K562 (cell line): ENCODE results near the gene LTN1. TPM values are rescaled to one million over a fixed set of nuclear protein-coding genes. Genes with fewer than 3 reads are reported as not detected.
A peak's percentile ranks its signal among the peaks of the same experiment; 100 is the strongest.

ENCODE experiments used
- ATAC-seq: fragments of 200-7000 bp; cut with Tn5 transposase; 3 replicates; pipeline ENCODE4 v1.9.1; 2020; ENCODE audit warnings: moderate library complexity
- BruUV-seq: library from RNA; stranded (reverse); fragments of 400-500 nt; replicated peaks from 2 replicates; lab custom pipeline; 2021; lab: Mats Ljungman, UMichigan
- CTCF ChIA-PET: fragments of 300-600 bp; formaldehyde crosslinking; extraction: SDS; loops from one replicate; lab custom pipeline; 2021; ENCODE audit warnings: low intra/inter-chr PET ratio; lab: Yijun Ruan, JAX
- POLR2A ChIA-PET: fragments of 300-600, 350-650 bp; sonication (Branson Sonifier 250); formaldehyde crosslinking; extraction: SDS; loops from one replicate; lab custom pipeline; 2021; ENCODE audit warnings: antibody characterized with exemption, inconsistent platforms; lab: Yijun Ruan, JAX
- DNase-seq, 4 experiments: peaks; one replicate each; pipeline versions ENCODE4 v3.0.0 to v3.0.0-alpha.2; 2011 to 2018; ENCODE audit warnings: low spot score in 3 of 4, mixed read lengths in 3 of 4; ENCODE audit errors: extremely low read depth in 1 of 4
- FAIRE-seq: peaks from 2 replicates; lab custom pipeline; 2011; peaks lifted over from hg19 to GRCh38; lab: Jason Lieb, UNC
- H2AFZ ChIP-seq: 2 replicates; pipeline ENCODE4 v1.6.0; 2011; ENCODE audit warnings: low read depth, low read length, control low read depth, inconsistent platforms
- H3K27ac ChIP-seq: fragments of 200-600 bp; 3 replicates; pipeline ENCODE4 v1.8.0; 2011; ENCODE audit warnings: low read depth, mild to moderate bottlenecking, control low read depth, inconsistent platforms, low read length, moderate library complexity, mixed read lengths; ENCODE audit errors: extremely low read depth
- H3K27me3 ChIP-seq, 2 experiments: fragments of 300-600 bp in 1 of 2; 2 replicates in 1 of 2; 3 replicates in 1 of 2; pipeline versions ENCODE4 v1.6.0 to v1.8.0; 2011; ENCODE audit warnings: inconsistent platforms in 2 of 2, low read length in 2 of 2, mild to moderate bottlenecking in 1 of 2, mixed read lengths in 1 of 2, moderate library complexity in 1 of 2; ENCODE audit not compliant: control insufficient read depth in 2 of 2, insufficient read depth in 2 of 2
- H3K36me3 ChIP-seq: fragments of 300-600 bp; 3 replicates; pipeline ENCODE4 v1.8.0; 2011; ENCODE audit warnings: mild to moderate bottlenecking, low read length, inconsistent platforms; ENCODE audit not compliant: control insufficient read depth, insufficient read depth
- H3K4me1 ChIP-seq, 2 experiments: fragments of 200-600 bp in 1 of 2; replicated peaks in 1 of 2; 2 replicates in 1 of 2; 3 replicates in 1 of 2; pipeline versions ENCODE4 v1.5.1 to v1.8.0; 2011; ENCODE audit warnings: inconsistent platforms in 2 of 2, low read length in 2 of 2, mild to moderate bottlenecking in 1 of 2, mixed read lengths in 1 of 2, moderate library complexity in 1 of 2; ENCODE audit not compliant: control insufficient read depth in 2 of 2, insufficient read depth in 2 of 2
- H3K4me2 ChIP-seq: 2 replicates; pipeline ENCODE4 v1.6.1; 2011; ENCODE audit warnings: low read length, control low read depth, inconsistent platforms, mixed read lengths; ENCODE audit not compliant: insufficient read depth
- H3K4me3 ChIP-seq: fragments of 200-600 bp; sonication (generic), shearing (Covaris generic); 2 replicates; pipeline ENCODE4 v1.5.1; 2016; ENCODE audit warnings: control low read depth, inconsistent platforms
- H3K79me2 ChIP-seq: fragments of 200-600 bp; 3 replicates; pipeline ENCODE4 v1.8.0; 2011; ENCODE audit warnings: low read length, inconsistent platforms; ENCODE audit not compliant: control insufficient read depth, insufficient read depth
- H3K9ac ChIP-seq, 2 experiments: 2 replicates each; pipeline versions ENCODE4 v1.6.0 to v1.6.1; 2011; ENCODE audit warnings: low read depth in 2 of 2, low read length in 2 of 2, control low read depth in 1 of 2, inconsistent platforms in 1 of 2, mild to moderate bottlenecking in 1 of 2, mixed read lengths in 1 of 2; ENCODE audit not compliant: insufficient read depth in 1 of 2
- H3K9me1 ChIP-seq: one replicate; pipeline ENCODE4 v1.6.0; 2011; ENCODE audit warnings: inconsistent platforms, mild to moderate bottlenecking, low read length, moderate library complexity; ENCODE audit not compliant: control insufficient read depth, insufficient read depth
- H3K9me3 ChIP-seq: replicated peaks from 2 replicates; pipeline ENCODE4 v1.5.1; 2011; ENCODE audit warnings: low read depth, low read length, inconsistent platforms; ENCODE audit not compliant: control insufficient read depth, insufficient read depth
- H4K20me1 ChIP-seq: replicated peaks from 2 replicates; pipeline ENCODE4 v1.6.1; 2011; ENCODE audit warnings: low read length, inconsistent platforms, mixed read lengths; ENCODE audit not compliant: control insufficient read depth, insufficient read depth
- NR2C1 ChIP-seq, 2 experiments: fragments of 450-650 bp; IDR thresholded peaks; 2 replicates each; pipeline ENCODE4 v1.6.1; 2017; ENCODE audit warnings: mild to moderate bottlenecking in 2 of 2, antibody characterized with exemption in 1 of 2, inconsistent platforms in 1 of 2, missing compliant biosample characterization in 1 of 2, missing genetic modification characterization in 1 of 2
- RAD21 ChIP-seq, 2 experiments: fragments of 250-450 bp in 1 of 2; fragments of 450-650 bp in 1 of 2; sonication (Bioruptor Pico) in 1 of 2; formaldehyde crosslinking in 1 of 2; IDR thresholded peaks in 1 of 2; conservative IDR thresholded peaks in 1 of 2; 2 replicates each; pipeline versions ENCODE4 v1.4.0 to v1.8.0; 2020 to 2022; ENCODE audit warnings: mild to moderate bottlenecking in 2 of 2, moderate library complexity in 1 of 2
- WGBS: fragments of 100-300 bp; shearing (Covaris generic); methylation state at CpG from one replicate; pipeline ENCODE4 v1.1.6; 2016; ENCODE audit warnings: low coverage, mixed read lengths; ENCODE audit not compliant: insufficient coverage; ENCODE audit errors: missing lambda C conversion rate; 5-methylcytosine and 5-hydroxymethylcytosine counted together
- in situ Hi-C: fragments of 300-500 bp; cut with MboI; formaldehyde crosslinking; loops from 4 replicates; pipeline ENCODE4 v1.15.0; 2018; ENCODE audit warnings: inconsistent platforms, mixed read lengths
- intact Hi-C: fragments of 100-400 bp; cut with micrococcal nuclease; formaldehyde crosslinking; loops from 2 replicates; pipeline ENCODE4 v1.14.2; 2022
- polyA plus RNA-seq, 8 experiments: library from polyadenylated mRNA; depleted of rRNA in 4 of 8; stranded (reverse) in 5 of 8; unstranded in 3 of 8; fragments of >200 nt; fragmentation: Nextera tagmentation in 2 of 8; fragmentation: Illumina TruSeq in 1 of 8; extraction: Ambion mirVana in 2 of 8; extraction: Trizol in 1 of 8; gene quantifications; 2 replicates each; pipeline versions ENCODE4 v1.2.1 to v1.2.3, GENCODE V29; 2011 to 2014; ENCODE audit warnings: inconsistent platforms in 1 of 8, missing spikeins in 1 of 8
- total RNA-seq, 7 experiments: library from RNA; depleted of rRNA in 6 of 7; stranded (reverse); fragments of >200 nt in 6 of 7; fragmentation: Illumina TruSeq in 2 of 7; extraction: Trizol in 2 of 7; gene quantifications; 2 replicates each; pipeline versions ENCODE4 v1.2.1 to v1.2.3, GENCODE V29; 2011 to 2021; ENCODE audit warnings: low replicate concordance in 1 of 7
- TF ChIP-seq, protein P1 (sequence below), 2 experiments: fragments of 450-650 bp in 1 of 2; sonication (generic) in 1 of 2; formaldehyde crosslinking in 1 of 2; IDR thresholded peaks in 1 of 2; conservative IDR thresholded peaks in 1 of 2; 2 replicates each; pipeline versions ENCODE4 v1.6.1 to v1.8.1; 2016 to 2023; ENCODE audit warnings: mild to moderate bottlenecking in 2 of 2, moderate library complexity in 2 of 2, inconsistent platforms in 1 of 2, missing genetic modification reagents in 1 of 2
- TF ChIP-seq, protein P2 (sequence below): fragments of 150-350 bp; conservative IDR thresholded peaks from 2 replicates; pipeline ENCODE4 v1.6.1; 2014; ENCODE audit warnings: low read length
- TF ChIP-seq, protein P3 (sequence below): sonication (generic); formaldehyde crosslinking; IDR thresholded peaks from 2 replicates; pipeline ENCODE4 v1.8.1; 2022; ENCODE audit warnings: missing genetic modification reagents
- TF ChIP-seq, protein P4 (sequence below): fragments of 250-450 bp; sonication (Bioruptor Pico); IDR thresholded peaks from 2 replicates; pipeline ENCODE4 v1.5.0; 2020; ENCODE audit warnings: mild to moderate bottlenecking, borderline replicate concordance
- TF ChIP-seq, protein P5 (sequence below), 2 experiments: fragments of 450-650 bp; IDR thresholded peaks; 2 replicates each; pipeline ENCODE4 v1.6.1; 2018; ENCODE audit warnings: mild to moderate bottlenecking in 2 of 2, low read depth in 1 of 2; ENCODE audit not compliant: partially characterized antibody in 2 of 2

Gene LTN1
- total and polyA plus RNA-seq, 9 of the 15 experiments (the other 6 are each of a cell fraction or from before 2014, with no cell fraction given): 15.7 to 49.6 (median 28.7) TPM

DNA sequence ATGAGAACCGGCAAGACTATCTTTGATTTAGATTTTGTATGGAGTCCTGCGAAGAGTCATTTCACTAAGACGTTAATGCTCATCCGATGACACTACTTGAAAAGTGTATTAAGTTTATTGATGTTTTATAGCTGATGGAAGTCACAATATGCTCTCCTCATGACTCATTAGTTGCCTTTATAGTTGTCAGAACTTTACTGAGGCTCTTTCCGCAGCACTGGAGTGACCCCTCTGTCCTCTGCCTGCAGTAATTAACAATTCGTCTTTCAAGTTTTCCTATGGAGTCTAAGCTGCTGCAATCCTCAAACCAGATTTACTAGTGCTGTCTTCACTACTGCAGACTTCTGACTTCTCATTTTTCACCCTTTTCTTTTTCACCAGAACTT lies 32.6 kb upstream of the LTN1 start:
- Histone ChIP-seq H3K9me3 (no peaks in the 10 kb centered on the region), H3K9ac (peak overlapping the region; percentile 94 to 98), H3K4me3 (peak overlapping the region; percentile 65), H3K4me2 (peak overlapping the region; percentile 90), H3K4me1 (peaks cover 3 to 13% of the 10 kb centered on the region in 2 experiments; a peak in 1 of 5 replicates), H3K27ac (peak overlapping the region; percentile 97), H3K27me3 (no peaks in the 10 kb centered on the region), H3K9me1 (no peaks in the 10 kb centered on the region), H4K20me1 (no peaks in the 10 kb centered on the region), H2AFZ (peak overlapping the region; percentile 97), H3K36me3 (peaks cover 25% of the 10 kb centered on the region), H3K79me2 (peaks cover 47% of the 10 kb centered on the region)
- ChIA-PET CTCF (no interaction called here), POLR2A (interaction anchor here (0.7 to 7.6 kb wide), 16 partner anchors 9 to 275 kb away, joined by 3 to 56 read pairs (median 7); partner anchors contain the start of genes CCT8 and LTN1)
- peak in 2 of 4 experiments; percentile 19 to 52 for DNase-seq
- FAIRE-seq: no peak
- in situ Hi-C loops (no loop called here), intact Hi-C loops (no loop called here)
- WGBS: 0% methylated on average over 6 of the region's 6 CpGs
- BruUV-seq: TSS peak; percentile 41
- peak; percentile 52 for ATAC-seq
- TF ChIP-seq, protein P1, sequence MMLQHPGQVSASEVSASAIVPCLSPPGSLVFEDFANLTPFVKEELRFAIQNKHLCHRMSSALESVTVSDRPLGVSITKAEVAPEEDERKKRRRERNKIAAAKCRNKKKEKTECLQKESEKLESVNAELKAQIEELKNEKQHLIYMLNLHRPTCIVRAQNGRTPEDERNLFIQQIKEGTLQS (IDR thresholded peaks at IDR 0.05): 0 out of 2 replicates have a peak, but pooled peaks have one; percentile 45
- TF ChIP-seq, protein P1 (CRISPR knock-in tag; conservative IDR thresholded peaks at IDR 0.05): no peak
- TF ChIP-seq, protein P2, sequence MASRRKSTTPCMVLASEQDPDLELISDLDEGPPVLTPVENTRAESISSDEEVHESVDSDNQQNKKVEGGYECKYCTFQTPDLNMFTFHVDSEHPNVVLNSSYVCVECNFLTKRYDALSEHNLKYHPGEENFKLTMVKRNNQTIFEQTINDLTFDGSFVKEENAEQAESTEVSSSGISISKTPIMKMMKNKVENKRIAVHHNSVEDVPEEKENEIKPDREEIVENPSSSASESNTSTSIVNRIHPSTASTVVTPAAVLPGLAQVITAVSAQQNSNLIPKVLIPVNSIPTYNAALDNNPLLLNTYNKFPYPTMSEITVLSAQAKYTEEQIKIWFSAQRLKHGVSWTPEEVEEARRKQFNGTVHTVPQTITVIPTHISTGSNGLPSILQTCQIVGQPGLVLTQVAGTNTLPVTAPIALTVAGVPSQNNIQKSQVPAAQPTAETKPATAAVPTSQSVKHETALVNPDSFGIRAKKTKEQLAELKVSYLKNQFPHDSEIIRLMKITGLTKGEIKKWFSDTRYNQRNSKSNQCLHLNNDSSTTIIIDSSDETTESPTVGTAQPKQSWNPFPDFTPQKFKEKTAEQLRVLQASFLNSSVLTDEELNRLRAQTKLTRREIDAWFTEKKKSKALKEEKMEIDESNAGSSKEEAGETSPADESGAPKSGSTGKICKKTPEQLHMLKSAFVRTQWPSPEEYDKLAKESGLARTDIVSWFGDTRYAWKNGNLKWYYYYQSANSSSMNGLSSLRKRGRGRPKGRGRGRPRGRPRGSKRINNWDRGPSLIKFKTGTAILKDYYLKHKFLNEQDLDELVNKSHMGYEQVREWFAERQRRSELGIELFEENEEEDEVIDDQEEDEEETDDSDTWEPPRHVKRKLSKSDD: no peak
- TF ChIP-seq, protein P3, sequence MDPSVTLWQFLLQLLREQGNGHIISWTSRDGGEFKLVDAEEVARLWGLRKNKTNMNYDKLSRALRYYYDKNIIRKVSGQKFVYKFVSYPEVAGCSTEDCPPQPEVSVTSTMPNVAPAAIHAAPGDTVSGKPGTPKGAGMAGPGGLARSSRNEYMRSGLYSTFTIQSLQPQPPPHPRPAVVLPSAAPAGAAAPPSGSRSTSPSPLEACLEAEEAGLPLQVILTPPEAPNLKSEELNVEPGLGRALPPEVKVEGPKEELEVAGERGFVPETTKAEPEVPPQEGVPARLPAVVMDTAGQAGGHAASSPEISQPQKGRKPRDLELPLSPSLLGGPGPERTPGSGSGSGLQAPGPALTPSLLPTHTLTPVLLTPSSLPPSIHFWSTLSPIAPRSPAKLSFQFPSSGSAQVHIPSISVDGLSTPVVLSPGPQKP: no peak
- TF ChIP-seq, protein P4, sequence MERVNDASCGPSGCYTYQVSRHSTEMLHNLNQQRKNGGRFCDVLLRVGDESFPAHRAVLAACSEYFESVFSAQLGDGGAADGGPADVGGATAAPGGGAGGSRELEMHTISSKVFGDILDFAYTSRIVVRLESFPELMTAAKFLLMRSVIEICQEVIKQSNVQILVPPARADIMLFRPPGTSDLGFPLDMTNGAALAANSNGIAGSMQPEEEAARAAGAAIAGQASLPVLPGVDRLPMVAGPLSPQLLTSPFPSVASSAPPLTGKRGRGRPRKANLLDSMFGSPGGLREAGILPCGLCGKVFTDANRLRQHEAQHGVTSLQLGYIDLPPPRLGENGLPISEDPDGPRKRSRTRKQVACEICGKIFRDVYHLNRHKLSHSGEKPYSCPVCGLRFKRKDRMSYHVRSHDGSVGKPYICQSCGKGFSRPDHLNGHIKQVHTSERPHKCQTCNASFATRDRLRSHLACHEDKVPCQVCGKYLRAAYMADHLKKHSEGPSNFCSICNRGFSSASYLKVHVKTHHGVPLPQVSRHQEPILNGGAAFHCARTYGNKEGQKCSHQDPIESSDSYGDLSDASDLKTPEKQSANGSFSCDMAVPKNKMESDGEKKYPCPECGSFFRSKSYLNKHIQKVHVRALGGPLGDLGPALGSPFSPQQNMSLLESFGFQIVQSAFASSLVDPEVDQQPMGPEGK (CRISPR knock-in tag): 0 out of 2 replicates have a peak, but pooled peaks have one; percentile 13
- TF ChIP-seq, protein P5, sequence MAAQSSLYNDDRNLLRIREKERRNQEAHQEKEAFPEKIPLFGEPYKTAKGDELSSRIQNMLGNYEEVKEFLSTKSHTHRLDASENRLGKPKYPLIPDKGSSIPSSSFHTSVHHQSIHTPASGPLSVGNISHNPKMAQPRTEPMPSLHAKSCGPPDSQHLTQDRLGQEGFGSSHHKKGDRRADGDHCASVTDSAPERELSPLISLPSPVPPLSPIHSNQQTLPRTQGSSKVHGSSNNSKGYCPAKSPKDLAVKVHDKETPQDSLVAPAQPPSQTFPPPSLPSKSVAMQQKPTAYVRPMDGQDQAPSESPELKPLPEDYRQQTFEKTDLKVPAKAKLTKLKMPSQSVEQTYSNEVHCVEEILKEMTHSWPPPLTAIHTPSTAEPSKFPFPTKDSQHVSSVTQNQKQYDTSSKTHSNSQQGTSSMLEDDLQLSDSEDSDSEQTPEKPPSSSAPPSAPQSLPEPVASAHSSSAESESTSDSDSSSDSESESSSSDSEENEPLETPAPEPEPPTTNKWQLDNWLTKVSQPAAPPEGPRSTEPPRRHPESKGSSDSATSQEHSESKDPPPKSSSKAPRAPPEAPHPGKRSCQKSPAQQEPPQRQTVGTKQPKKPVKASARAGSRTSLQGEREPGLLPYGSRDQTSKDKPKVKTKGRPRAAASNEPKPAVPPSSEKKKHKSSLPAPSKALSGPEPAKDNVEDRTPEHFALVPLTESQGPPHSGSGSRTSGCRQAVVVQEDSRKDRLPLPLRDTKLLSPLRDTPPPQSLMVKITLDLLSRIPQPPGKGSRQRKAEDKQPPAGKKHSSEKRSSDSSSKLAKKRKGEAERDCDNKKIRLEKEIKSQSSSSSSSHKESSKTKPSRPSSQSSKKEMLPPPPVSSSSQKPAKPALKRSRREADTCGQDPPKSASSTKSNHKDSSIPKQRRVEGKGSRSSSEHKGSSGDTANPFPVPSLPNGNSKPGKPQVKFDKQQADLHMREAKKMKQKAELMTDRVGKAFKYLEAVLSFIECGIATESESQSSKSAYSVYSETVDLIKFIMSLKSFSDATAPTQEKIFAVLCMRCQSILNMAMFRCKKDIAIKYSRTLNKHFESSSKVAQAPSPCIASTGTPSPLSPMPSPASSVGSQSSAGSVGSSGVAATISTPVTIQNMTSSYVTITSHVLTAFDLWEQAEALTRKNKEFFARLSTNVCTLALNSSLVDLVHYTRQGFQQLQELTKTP (IDR thresholded peaks at IDR 0.05; ENCODE audit: low read depth in 1 of 2, partially characterized antibody in 2 of 2): peak in 1 of 2 experiments; percentile 16
- TF ChIP-seq NR2C1 (IDR thresholded peaks at IDR 0.05) (no peak), NR2C1 (tag; IDR thresholded peaks at IDR 0.05) (no peak), RAD21 (CRISPR knock-in tag; conservative IDR thresholded peaks at IDR 0.05 in 1 of 2, IDR thresholded peaks at IDR 0.05 in 1 of 2) (peak in 1 of 2 experiments; percentile 26; a peak in 1 of 4 replicates)
